HepG2 (cell line): Measurements from ENCODE around the gene RAB3D. TPM values are rescaled to one million over a fixed set of nuclear protein-coding genes. Genes with fewer than 3 reads are reported as not detected.

ENCODE experiments used
- BHLHE40 ChIP-seq: IDR thresholded peaks from 2 replicates; pipeline ENCODE4 v1.6.1; 2011; ENCODE audit warnings: low read length, improper control_type of control experiment
- DBP ChIP-seq: sonication (generic); formaldehyde crosslinking; IDR thresholded peaks from 2 replicates; pipeline ENCODE4 v1.4.0; 2020; ENCODE audit warnings: missing genetic modification reagents; ENCODE audit errors: not compliant biosample characterization
- GATAD1 ChIP-seq: IDR thresholded peaks from 2 replicates; pipeline ENCODE4 v1.6.1; 2016; ENCODE audit warnings: missing genetic modification reagents, missing compliant biosample characterization
- KDM5B ChIP-seq: sonication (generic); formaldehyde crosslinking; IDR thresholded peaks from 2 replicates; pipeline ENCODE4 v1.4.0; 2020; ENCODE audit warnings: missing genetic modification reagents, mild to moderate bottlenecking, borderline replicate concordance
- MAX ChIP-seq: IDR thresholded peaks from 2 replicates; pipeline ENCODE4 v1.6.1; 2012; ENCODE audit warnings: inconsistent platforms
- MTERF4 ChIP-seq: sonication (generic); formaldehyde crosslinking; IDR thresholded peaks from 2 replicates; pipeline ENCODE4 v1.8.0; 2023; ENCODE audit warnings: mild to moderate bottlenecking, missing genetic modification reagents
- MXI1 ChIP-seq: IDR thresholded peaks from 3 replicates; pipeline ENCODE4 v1.6.1; 2012; ENCODE audit warnings: low read depth, low read length, inconsistent platforms, borderline replicate concordance
- NFE2L2 ChIP-seq: fragments of 150-350 bp; IDR thresholded peaks from 2 replicates; pipeline ENCODE4 v1.6.1; 2014; ENCODE audit warnings: low read length
- PHF20 ChIP-seq: sonication (generic); formaldehyde crosslinking; IDR thresholded peaks from 2 replicates; pipeline ENCODE4 v1.5.0; 2020; ENCODE audit warnings: mild to moderate bottlenecking, missing genetic modification reagents
- RNF2 ChIP-seq: fragments of 450-650 bp; conservative IDR thresholded peaks from 2 replicates; pipeline ENCODE4 v1.6.1; 2016; ENCODE audit warnings: low read depth
- SKIL ChIP-seq: sonication (generic); formaldehyde crosslinking; IDR thresholded peaks from 2 replicates; pipeline ENCODE4 v1.8.0; 2022; ENCODE audit warnings: missing genetic modification reagents, mild to moderate bottlenecking, moderate library complexity, borderline replicate concordance
- SMAD3 ChIP-seq: sonication (generic); formaldehyde crosslinking; IDR thresholded peaks from 2 replicates; pipeline ENCODE4 v1.4.0; 2020; ENCODE audit warnings: missing genetic modification reagents
- TOPORS ChIP-seq: sonication (generic); formaldehyde crosslinking; IDR thresholded peaks from 2 replicates; pipeline ENCODE4 v1.8.0; 2023; ENCODE audit warnings: mild to moderate bottlenecking, missing genetic modification reagents
- YEATS4 ChIP-seq: sonication (generic); formaldehyde crosslinking; IDR thresholded peaks from 2 replicates; pipeline ENCODE4 v1.4.0; 2020; ENCODE audit warnings: missing genetic modification reagents, borderline replicate concordance
- ZNF224 ChIP-seq: sonication (generic); formaldehyde crosslinking; IDR thresholded peaks from 2 replicates; pipeline ENCODE4 v1.5.0; 2020; ENCODE audit warnings: mild to moderate bottlenecking, missing genetic modification reagents
- ZNF296 ChIP-seq: sonication (generic); formaldehyde crosslinking; conservative IDR thresholded peaks from 2 replicates; pipeline ENCODE4 v1.5.0; 2020; ENCODE audit warnings: mild to moderate bottlenecking, missing genetic modification reagents
- ZNF326 ChIP-seq: sonication (generic); formaldehyde crosslinking; IDR thresholded peaks from 2 replicates; pipeline ENCODE4 v1.4.0; 2020; ENCODE audit warnings: missing genetic modification reagents, borderline replicate concordance
- ZNF512B ChIP-seq: sonication (generic); formaldehyde crosslinking; IDR thresholded peaks from 2 replicates; pipeline ENCODE4 v1.5.1; 2020; ENCODE audit warnings: missing genetic modification reagents, mild to moderate bottlenecking, borderline replicate concordance
- ZNF773 ChIP-seq: sonication (generic); formaldehyde crosslinking; IDR thresholded peaks from 2 replicates; pipeline ENCODE4 v1.4.0; 2020; ENCODE audit warnings: missing genetic modification reagents, borderline replicate concordance
- ZUFSP ChIP-seq: sonication (generic); formaldehyde crosslinking; IDR thresholded peaks from 2 replicates; pipeline ENCODE4 v1.9.0; 2021; ENCODE audit warnings: missing genetic modification reagents, mild to moderate bottlenecking, borderline replicate concordance
- polyA plus RNA-seq, 8 experiments: library from polyadenylated mRNA; depleted of rRNA in 3 of 8; stranded (reverse) in 7 of 8; unstranded in 1 of 8; fragments of >200 nt; fragmentation: Illumina TruSeq in 4 of 8; extraction: Trizol in 4 of 8; gene quantifications; 2 replicates each; pipeline versions ENCODE4 v1.2.1 to v1.2.3, GENCODE V29; 2011 to 2016; ENCODE audit warnings: low read depth in 4 of 8, missing spikeins in 1 of 8, mixed read lengths in 1 of 8; ENCODE audit not compliant: insufficient read depth in 1 of 8
- total RNA-seq, 5 experiments: library from RNA; depleted of rRNA; stranded (reverse); fragments of >200 nt; fragmentation: Illumina TruSeq; extraction: Trizol; gene quantifications; 2 replicates each; pipeline ENCODE4 v1.2.3, GENCODE V29; 2016; ENCODE audit warnings: low read depth in 1 of 5

The RAB3D gene
- total and polyA plus RNA-seq, 2 of the 13 experiments (the other 11 are each of a cell fraction or from before 2014, with no cell fraction given): 2.0 to 16.1 TPM

- TF ChIP-seq MTERF4 (CRISPR knock-in tag): peak; percentile 73; the same call in 1 of the 2 replicates
- TF ChIP-seq ZUFSP (CRISPR knock-in tag): no peak
- peak; percentile 91; the same call in 1 of the 2 replicates for TF ChIP-seq ZNF773
- TF ChIP-seq MAX: peak; percentile 27; the same call in 1 of the 2 replicates
- TF ChIP-seq DBP (CRISPR knock-in tag): no peak
- peak; percentile 75 for TF ChIP-seq YEATS4 (CRISPR knock-in tag)
- peak; percentile 79; the same call in 1 of the 2 replicates for TF ChIP-seq RNF2
- peak; percentile 11; the same call in 1 of the 2 replicates for TF ChIP-seq SKIL (CRISPR knock-in tag)
- no peak for TF ChIP-seq ZNF296 (CRISPR knock-in tag)
- TF ChIP-seq ZNF512B: no peak
- peak; percentile 80; the same call in 1 of the 2 replicates for TF ChIP-seq KDM5B (CRISPR knock-in tag)
- TF ChIP-seq NFE2L2: no peak
- TF ChIP-seq ZNF326 (CRISPR knock-in tag): no peak
- TF ChIP-seq TOPORS (CRISPR knock-in tag): 0 out of 2 replicates have a peak, but pooled peaks have one; percentile 31
- TF ChIP-seq GATAD1 (CRISPR knock-in tag): peak; percentile 82
- peak; percentile 91 for TF ChIP-seq PHF20 (CRISPR knock-in tag)
- TF ChIP-seq BHLHE40: no peak
- TF ChIP-seq ZNF224 (CRISPR knock-in tag): peak; percentile 88; the same call in 1 of the 2 replicates
- TF ChIP-seq SMAD3: peak; percentile 68
- TF ChIP-seq MXI1: peak; percentile 58; the same call in 1 of the 3 replicates
These were observed 35.1 kb upstream of the RAB3D start, which contains the start of gene SWSAP1 (continued) for GRCh38 chr19:11374433-11375142.
